H1 (cell line): Measurements from ENCODE around the gene FUBP3. TPM values are rescaled to one million over a fixed set of nuclear protein-coding genes. Genes with fewer than 3 reads are reported as not detected.

Source experiments
- CTCF ChIA-PET: fragments of 300-600 bp; sonication (Branson Sonifier 250); formaldehyde crosslinking; loops from one replicate; lab custom pipeline; 2021; ENCODE audit not compliant: partially characterized antibody; lab: Charles Lee
- POLR2A ChIA-PET: fragments of 300-600 bp; sonication (Branson Sonifier 250); formaldehyde crosslinking; loops from one replicate; lab custom pipeline; 2021; ENCODE audit warnings: inconsistent platforms; ENCODE audit not compliant: partially characterized antibody; lab: Charles Lee
- DNase-seq, 2 experiments: peaks; one replicate each; pipeline versions ENCODE4 v3.0.0 to v3.0.0-alpha.2; 2010 to 2022; ENCODE audit warnings: low spot score in 2 of 2, low read depth in 1 of 2, mixed read lengths in 1 of 2
- FAIRE-seq: peaks from 2 replicates; lab custom pipeline; 2011; peaks lifted over from hg19 to GRCh38; lab: Jason Lieb, UNC
- H2AFZ ChIP-seq: 2 replicates; pipeline ENCODE4 v1.8.1; 2012; ENCODE audit warnings: low read length, inconsistent platforms
- H2AK5ac ChIP-seq: 2 replicates; pipeline ENCODE4 v1.6.1; 2013; ENCODE audit warnings: low read depth, low read length
- H2BK120ac ChIP-seq: replicated peaks from 2 replicates; pipeline ENCODE3; 2013; ENCODE audit warnings: low read depth, low read length, inconsistent platforms
- H2BK12ac ChIP-seq: 2 replicates; pipeline ENCODE4 v1.6.1; 2013; ENCODE audit warnings: low read depth, low read length
- H2BK15ac ChIP-seq: 2 replicates; pipeline ENCODE4 v1.6.1; 2013; ENCODE audit warnings: low read length
- H2BK20ac ChIP-seq: 2 replicates; pipeline ENCODE4 v1.6.1; 2013; ENCODE audit warnings: low read length
- H2BK5ac ChIP-seq: 2 replicates; pipeline ENCODE4 v1.6.1; 2013; ENCODE audit warnings: low read depth, low read length
- H3K14ac ChIP-seq: 2 replicates; pipeline ENCODE4 v1.6.1; 2013; ENCODE audit warnings: inconsistent platforms; ENCODE audit not compliant: insufficient read length
- H3K18ac ChIP-seq: 2 replicates; pipeline ENCODE4 v1.6.1; 2013; ENCODE audit warnings: low read length; ENCODE audit errors: extremely low read depth
- H3K23ac ChIP-seq: 2 replicates; pipeline ENCODE4 v1.6.1; 2013; ENCODE audit warnings: inconsistent platforms; ENCODE audit not compliant: insufficient read length
- H3K23me2 ChIP-seq: 2 replicates; pipeline ENCODE4 v1.6.1; 2013; ENCODE audit warnings: low read depth, low read length
- H3K27ac ChIP-seq: 2 replicates; pipeline ENCODE4 v1.6.1; 2011; ENCODE audit warnings: low read depth, low read length, inconsistent platforms
- H3K27me3 ChIP-seq, 4 experiments: replicated peaks in 1 of 4; 1 replicate in 1 of 4; 2 replicates in 3 of 4; pipeline versions ENCODE4 v1.6.1 to v1.8.1; 2011 to 2013; ENCODE audit warnings: low read length in 3 of 4, mild to moderate bottlenecking in 3 of 4, inconsistent platforms in 2 of 4, mixed read lengths in 2 of 4, moderate library complexity in 1 of 4; ENCODE audit not compliant: control insufficient read depth in 3 of 4, insufficient read depth in 3 of 4; ENCODE audit errors: extremely low read depth in 1 of 4
- H3K36me3 ChIP-seq, 4 experiments: 2 replicates each; pipeline versions ENCODE4 v1.6.1 to v1.8.1; 2011 to 2013; ENCODE audit warnings: mild to moderate bottlenecking in 4 of 4, low read length in 3 of 4, moderate library complexity in 2 of 4, control low read depth in 1 of 4, inconsistent platforms in 1 of 4; ENCODE audit not compliant: insufficient read depth in 4 of 4, control insufficient read depth in 2 of 4
- H3K4ac ChIP-seq: replicated peaks from 2 replicates; pipeline ENCODE3; 2013; ENCODE audit warnings: low read length, low read depth, mixed read lengths, inconsistent platforms; ENCODE audit not compliant: insufficient read length
- H3K4me1 ChIP-seq, 4 experiments: replicated peaks in 1 of 4; 1 replicate in 1 of 4; 2 replicates in 3 of 4; pipeline versions ENCODE4 v1.6.1 to v1.8.1; 2011 to 2013; ENCODE audit warnings: low read length in 3 of 4, inconsistent platforms in 2 of 4, mixed read lengths in 1 of 4; ENCODE audit not compliant: insufficient read depth in 4 of 4, control insufficient read depth in 3 of 4
- H3K4me2 ChIP-seq, 2 experiments: 2 replicates each; pipeline versions ENCODE4 v1.6.1 to v1.8.1; 2011 to 2013; ENCODE audit warnings: low read depth in 2 of 2, low read length in 2 of 2, control low read depth in 1 of 2, inconsistent platforms in 1 of 2, mild to moderate bottlenecking in 1 of 2; ENCODE audit not compliant: insufficient read depth in 1 of 2
- H3K4me3 ChIP-seq, 4 experiments: fragments of 200-600, 300-600 bp in 1 of 4; sonication (generic), shearing (Covaris generic), sonication (Bioruptor Twin) in 1 of 4; 2 replicates each; pipeline versions ENCODE4 v1.5.1 to v1.8.1; 2011 to 2016; ENCODE audit warnings: low read length in 4 of 4, low read depth in 3 of 4, control low read depth in 2 of 4, inconsistent platforms in 2 of 4, mild to moderate bottlenecking in 2 of 4, mixed read lengths in 1 of 4, moderate library complexity in 1 of 4; ENCODE audit not compliant: insufficient read depth in 2 of 4; ENCODE audit errors: extremely low read depth in 1 of 4
- H3K56ac ChIP-seq: replicated peaks from 2 replicates; pipeline ENCODE3; 2013; ENCODE audit warnings: low read depth, mild to moderate bottlenecking, mixed read lengths, low read length, inconsistent platforms; ENCODE audit not compliant: insufficient read length
- H3K79me1 ChIP-seq: 2 replicates; pipeline ENCODE4 v1.6.1; 2013; ENCODE audit warnings: low read depth, low read length, control low read depth
- H3K79me2 ChIP-seq, 2 experiments: 2 replicates each; pipeline versions ENCODE4 v1.6.1 to v1.8.1; 2012 to 2013; ENCODE audit warnings: low read length in 2 of 2, mild to moderate bottlenecking in 2 of 2, inconsistent platforms in 1 of 2; ENCODE audit not compliant: insufficient read depth in 2 of 2, control insufficient read depth in 1 of 2
- H3K9ac ChIP-seq, 4 experiments: replicated peaks in 1 of 4; 1 replicate in 1 of 4; 2 replicates in 3 of 4; pipeline versions ENCODE4 v1.6.1 to v1.8.1; 2011 to 2013; ENCODE audit warnings: low read depth in 3 of 4, low read length in 3 of 4, control low read depth in 2 of 4, mild to moderate bottlenecking in 2 of 4, moderate library complexity in 2 of 4, inconsistent platforms in 1 of 4; ENCODE audit errors: extremely low read depth in 1 of 4
- H3K9me3 ChIP-seq, 2 experiments: 2 replicates each; pipeline versions ENCODE4 v1.6.1 to v1.8.1; 2012 to 2013; ENCODE audit warnings: mild to moderate bottlenecking in 2 of 2, moderate library complexity in 2 of 2, control low read depth in 1 of 2, inconsistent platforms in 1 of 2, low read depth in 1 of 2, low read length in 1 of 2, mixed read lengths in 1 of 2; ENCODE audit not compliant: insufficient read depth in 2 of 2
- H4K20me1 ChIP-seq, 2 experiments: replicated peaks in 1 of 2; 2 replicates each; pipeline versions ENCODE3 to v1.8.1; 2011 to 2013; ENCODE audit warnings: inconsistent platforms in 2 of 2, low read length in 2 of 2, mild to moderate bottlenecking in 1 of 2; ENCODE audit not compliant: insufficient read depth in 2 of 2, control insufficient read depth in 1 of 2
- H4K5ac ChIP-seq: 2 replicates; pipeline ENCODE4 v1.6.1; 2013; ENCODE audit warnings: low read length, low read depth, mixed read lengths, inconsistent platforms; ENCODE audit not compliant: insufficient read length
- H4K8ac ChIP-seq: 2 replicates; pipeline ENCODE4 v1.8.0; 2013; ENCODE audit warnings: mild to moderate bottlenecking, moderate library complexity, low read length, inconsistent platforms; ENCODE audit not compliant: insufficient read depth; ENCODE audit errors: extremely low read depth
- H4K91ac ChIP-seq: replicated peaks from 2 replicates; pipeline ENCODE3; 2013; ENCODE audit warnings: low read length, mixed read lengths, inconsistent platforms; ENCODE audit not compliant: insufficient read length
- ASH2L ChIP-seq: fragments of 200-600, 300-600 bp; sonication (generic); IDR thresholded peaks from one replicate; pipeline ENCODE4 v1.7.1; 2017; ENCODE audit warnings: low read length
- CHD1 ChIP-seq: IDR thresholded peaks from 2 replicates; pipeline ENCODE4 v1.6.1; 2012; ENCODE audit warnings: low read depth, low read length, improper control_type of control experiment
- FOSL1 ChIP-seq: IDR thresholded peaks from 2 replicates; pipeline ENCODE4 v1.6.1; 2011; ENCODE audit warnings: mild to moderate bottlenecking, low read depth, low read length, moderate library complexity; ENCODE audit not compliant: insufficient read depth
- JUN ChIP-seq: IDR thresholded peaks from 2 replicates; pipeline ENCODE4 v1.6.1; 2011; ENCODE audit warnings: low read depth, mild to moderate bottlenecking, improper control_type of control experiment, low read length
- KDM1A ChIP-seq: fragments of 200-600, 300-600 bp; sonication (generic); IDR thresholded peaks from 2 replicates; pipeline ENCODE4 v1.7.1; 2016; ENCODE audit warnings: mild to moderate bottlenecking, low read length, borderline replicate concordance
- MAX ChIP-seq: IDR thresholded peaks from 2 replicates; pipeline ENCODE4 v1.6.1; 2012; ENCODE audit warnings: inconsistent platforms
- POLR2A ChIP-seq, 2 experiments: IDR thresholded peaks; 1 replicate in 1 of 2; 2 replicates in 1 of 2; pipeline ENCODE4 v1.6.1; 2011; ENCODE audit warnings: low read depth in 2 of 2, low read length in 2 of 2, mild to moderate bottlenecking in 2 of 2; ENCODE audit errors: control extremely low read depth in 1 of 2
- RFX5 ChIP-seq: IDR thresholded peaks from 2 replicates; pipeline ENCODE4 v1.6.1; 2011; ENCODE audit warnings: low read depth, low read length, improper control_type of control experiment, borderline replicate concordance
- TBP ChIP-seq: IDR thresholded peaks from 2 replicates; pipeline ENCODE4 v1.6.1; 2011; ENCODE audit warnings: low read depth, low read length, improper control_type of control experiment
- TCF12 ChIP-seq: IDR thresholded peaks from 2 replicates; pipeline ENCODE4 v1.6.1; 2011; ENCODE audit warnings: low read depth, mild to moderate bottlenecking, low read length
- YY1 ChIP-seq: IDR thresholded peaks from 2 replicates; pipeline ENCODE4 v1.6.1; 2011; ENCODE audit warnings: low read depth, mild to moderate bottlenecking, low read length
- WGBS, 2 experiments: shearing (Covaris generic) in 1 of 2; methylation state at CpG; one replicate each; pipeline versions ENCODE4 v1.1.6 to v1.1.7; 2013 to 2015; ENCODE audit warnings: low lambda C conversion rate in 2 of 2, mixed read lengths in 2 of 2, inconsistent platforms in 1 of 2, low coverage in 1 of 2, missing lambda C conversion rate in 1 of 2; ENCODE audit not compliant: insufficient replicate concordance in 2 of 2, insufficient coverage in 1 of 2, insufficient read length in 1 of 2; ENCODE audit errors: extremely low coverage in 1 of 2, missing lambda C conversion rate in 1 of 2; 5-methylcytosine and 5-hydroxymethylcytosine counted together
- polyA plus RNA-seq, 7 experiments: library from polyadenylated mRNA; depleted of rRNA in 3 of 7; stranded (reverse) in 5 of 7; unstranded in 2 of 7; fragments of >200 nt in 5 of 7; fragments of 200-250 nt in 2 of 7; gene quantifications; 1 replicate in 5 of 7; 2 replicates in 1 of 7; 4 replicates in 1 of 7; pipeline versions ENCODE4 v1.2.1 to v1.2.3, GENCODE V29; 2011 to 2013; ENCODE audit warnings: missing spikeins in 2 of 7, mixed read lengths in 2 of 7
- total RNA-seq: library from RNA; stranded (reverse); fragmentation: NEBNext Ultra II Directional; extraction: Animal tissue kit (Norgen Biotek cat#: 25700); gene quantifications from 2 replicates; pipeline ENCODE4 v1.2.1, GENCODE V29; 2021

Gene FUBP3
- total and polyA plus RNA-seq, 2 of the 8 experiments (the other 6 are each of a cell fraction or from before 2014, with no cell fraction given), result 23.7 to 76.4 TPM

GRCh38 chr9:130588416-130588815 is 9.0 kb downstream of the FUBP3 start:
- peaks cover 0 to 3% (median under 1%) of the 10 kb centered on the region in 4 experiments; a peak in 4 of 8 replicates for H3K36me3 ChIP-seq
- no peaks in the 10 kb centered on the region for H3K27me3 ChIP-seq
- peaks cover 8 to 20% of the 10 kb centered on the region in 2 experiments for H4K20me1 ChIP-seq
- no peak overlapping the region for H3K56ac ChIP-seq
- ChIA-PET CTCF (interaction anchor here (1.2 kb wide), 1 partner anchor 43 kb away, joined by 3 read pairs; no protein-coding TSS in a partner anchor), POLR2A (interaction anchor here (0.6 to 1.0 kb wide), 2 partner anchors 10 to 56 kb away, joined by 3 to 4 read pairs; no protein-coding TSS in a partner anchor)
- FAIRE-seq (no peak), DNase-seq (no peak)
- H3K23me2 ChIP-seq, result no peaks in the 10 kb centered on the region
- no peak overlapping the region for H3K27ac ChIP-seq
- no peak overlapping the region for H4K91ac ChIP-seq
- no peak overlapping the region for H2BK5ac ChIP-seq
- no peak overlapping the region for H3K4ac ChIP-seq
- peaks cover 16% of the 10 kb centered on the region for H3K79me1 ChIP-seq
- H2BK120ac ChIP-seq, result no peak overlapping the region
- TF ChIP-seq JUN (no peak), ASH2L (no peak), CHD1 (no peak), TCF12 (no peak), RFX5 (no peak), YY1 (no peak), TBP (no peak), KDM1A (no peak), POLR2A (IDR thresholded peaks at IDR 0.05; ENCODE audit: control extremely low read depth in 1 of 2, low read depth in 2 of 2, low read length in 2 of 2) (no peak), FOSL1 (no peak), MAX (no peak)
- WGBS, 2 experiments, result 94% methylated on average over 4 of the region's 4 CpGs; no CpG with 5 or more reads in 1 of the 2 experiments
- no peaks in the 10 kb centered on the region for H3K9me3 ChIP-seq
- no peak overlapping the region for H2BK20ac ChIP-seq
- H3K4me1 ChIP-seq, result no peaks in the 10 kb centered on the region
- H3K4me3 ChIP-seq, result no peak overlapping the region
- H4K5ac ChIP-seq, result no peak overlapping the region
- no peak overlapping the region for H2BK15ac ChIP-seq
- no peak overlapping the region for H3K9ac ChIP-seq
- H2BK12ac ChIP-seq, result no peak overlapping the region
- no peak overlapping the region for H3K18ac ChIP-seq
- H3K23ac ChIP-seq, result no peak overlapping the region
- H2AFZ ChIP-seq, result no peak overlapping the region
- no peak overlapping the region for H4K8ac ChIP-seq
- H3K4me2 ChIP-seq, result no peak overlapping the region
- H3K79me2 ChIP-seq, result peaks cover 5 to 86% of the 10 kb centered on the region in 2 experiments
- H3K14ac ChIP-seq, result no peak overlapping the region
- H2AK5ac ChIP-seq, result no peak overlapping the region
